HCT116 (cell line): ENCODE results near the gene KCNJ1.

Experiments
- EGR1 ChIP-seq: IDR thresholded peaks from 2 replicates; pipeline ENCODE4 v1.6.1; 2012; ENCODE audit warnings: low read depth
- EZH2 ChIP-seq: fragments of 200-600 bp; sonication (generic); IDR thresholded peaks from 2 replicates; pipeline ENCODE4 v1.6.1; 2017; ENCODE audit warnings: antibody characterized with exemption, mixed run types
- JUND ChIP-seq: IDR thresholded peaks from 2 replicates; pipeline ENCODE4 v1.6.1; 2012
- POLR2A ChIP-seq: IDR thresholded peaks from 2 replicates; pipeline ENCODE4 v1.7.0; 2011; ENCODE audit warnings: borderline replicate concordance; ENCODE audit not compliant: insufficient read depth, insufficient read length; ENCODE audit errors: extremely low read depth
- RAD21 ChIP-seq: IDR thresholded peaks from 2 replicates; pipeline ENCODE4 v1.6.1; 2012; ENCODE audit warnings: low read depth, mild to moderate bottlenecking
- SIN3A ChIP-seq: IDR thresholded peaks from 2 replicates; pipeline ENCODE4 v1.6.1; 2012; ENCODE audit warnings: low read depth
- ZFX ChIP-seq: fragments of 450-650 bp; IDR thresholded peaks from 2 replicates; pipeline ENCODE4 v1.6.1; 2017
- TF ChIP-seq, protein P1 (sequence below): IDR thresholded peaks from 2 replicates; pipeline ENCODE4 v1.6.1; 2012; ENCODE audit warnings: low read depth
- TF ChIP-seq, protein P2 (sequence below), 3 experiments: fragments of 200-600 bp in 1 of 3; sonication (generic) in 1 of 3; IDR thresholded peaks in 2 of 3; conservative IDR thresholded peaks in 1 of 3; 2 replicates each; pipeline ENCODE4 v1.5.1; 2012 to 2017; ENCODE audit warnings: low read depth in 2 of 3, low read length in 2 of 3, antibody characterized with exemption in 1 of 3, borderline replicate concordance in 1 of 3, control low read depth in 1 of 3, mild to moderate bottlenecking in 1 of 3, mixed read lengths in 1 of 3, mixed run types in 1 of 3, moderate library complexity in 1 of 3; ENCODE audit not compliant: insufficient read depth in 1 of 3
- TF ChIP-seq, protein P3 (sequence below): IDR thresholded peaks from 2 replicates; pipeline ENCODE4 v1.6.1; 2012

DNA sequence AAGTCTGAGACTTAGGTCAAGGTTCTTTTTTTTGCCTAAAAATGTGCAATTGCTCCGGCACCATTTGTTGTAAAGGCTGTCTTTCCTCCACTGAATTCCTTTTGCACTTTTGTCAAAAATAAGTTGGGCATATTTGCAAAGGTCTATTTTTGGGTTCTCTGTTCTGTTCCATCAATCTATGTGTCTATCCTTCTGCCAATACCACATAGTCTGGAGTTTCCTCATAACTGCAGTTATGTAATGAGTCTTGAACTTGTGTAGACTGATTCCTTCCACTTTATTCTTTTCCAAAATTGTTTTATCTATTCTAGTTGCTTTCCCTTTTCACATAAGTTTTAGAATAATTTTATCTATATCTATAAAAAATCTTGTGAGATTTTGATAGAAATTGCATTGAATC lies 30.7 kb upstream of the KCNJ1 start:
- no peak for TF ChIP-seq EZH2
- TF ChIP-seq, protein P1, sequence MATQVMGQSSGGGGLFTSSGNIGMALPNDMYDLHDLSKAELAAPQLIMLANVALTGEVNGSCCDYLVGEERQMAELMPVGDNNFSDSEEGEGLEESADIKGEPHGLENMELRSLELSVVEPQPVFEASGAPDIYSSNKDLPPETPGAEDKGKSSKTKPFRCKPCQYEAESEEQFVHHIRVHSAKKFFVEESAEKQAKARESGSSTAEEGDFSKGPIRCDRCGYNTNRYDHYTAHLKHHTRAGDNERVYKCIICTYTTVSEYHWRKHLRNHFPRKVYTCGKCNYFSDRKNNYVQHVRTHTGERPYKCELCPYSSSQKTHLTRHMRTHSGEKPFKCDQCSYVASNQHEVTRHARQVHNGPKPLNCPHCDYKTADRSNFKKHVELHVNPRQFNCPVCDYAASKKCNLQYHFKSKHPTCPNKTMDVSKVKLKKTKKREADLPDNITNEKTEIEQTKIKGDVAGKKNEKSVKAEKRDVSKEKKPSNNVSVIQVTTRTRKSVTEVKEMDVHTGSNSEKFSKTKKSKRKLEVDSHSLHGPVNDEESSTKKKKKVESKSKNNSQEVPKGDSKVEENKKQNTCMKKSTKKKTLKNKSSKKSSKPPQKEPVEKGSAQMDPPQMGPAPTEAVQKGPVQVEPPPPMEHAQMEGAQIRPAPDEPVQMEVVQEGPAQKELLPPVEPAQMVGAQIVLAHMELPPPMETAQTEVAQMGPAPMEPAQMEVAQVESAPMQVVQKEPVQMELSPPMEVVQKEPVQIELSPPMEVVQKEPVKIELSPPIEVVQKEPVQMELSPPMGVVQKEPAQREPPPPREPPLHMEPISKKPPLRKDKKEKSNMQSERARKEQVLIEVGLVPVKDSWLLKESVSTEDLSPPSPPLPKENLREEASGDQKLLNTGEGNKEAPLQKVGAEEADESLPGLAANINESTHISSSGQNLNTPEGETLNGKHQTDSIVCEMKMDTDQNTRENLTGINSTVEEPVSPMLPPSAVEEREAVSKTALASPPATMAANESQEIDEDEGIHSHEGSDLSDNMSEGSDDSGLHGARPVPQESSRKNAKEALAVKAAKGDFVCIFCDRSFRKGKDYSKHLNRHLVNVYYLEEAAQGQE: no peak
- TF ChIP-seq, protein P2, sequence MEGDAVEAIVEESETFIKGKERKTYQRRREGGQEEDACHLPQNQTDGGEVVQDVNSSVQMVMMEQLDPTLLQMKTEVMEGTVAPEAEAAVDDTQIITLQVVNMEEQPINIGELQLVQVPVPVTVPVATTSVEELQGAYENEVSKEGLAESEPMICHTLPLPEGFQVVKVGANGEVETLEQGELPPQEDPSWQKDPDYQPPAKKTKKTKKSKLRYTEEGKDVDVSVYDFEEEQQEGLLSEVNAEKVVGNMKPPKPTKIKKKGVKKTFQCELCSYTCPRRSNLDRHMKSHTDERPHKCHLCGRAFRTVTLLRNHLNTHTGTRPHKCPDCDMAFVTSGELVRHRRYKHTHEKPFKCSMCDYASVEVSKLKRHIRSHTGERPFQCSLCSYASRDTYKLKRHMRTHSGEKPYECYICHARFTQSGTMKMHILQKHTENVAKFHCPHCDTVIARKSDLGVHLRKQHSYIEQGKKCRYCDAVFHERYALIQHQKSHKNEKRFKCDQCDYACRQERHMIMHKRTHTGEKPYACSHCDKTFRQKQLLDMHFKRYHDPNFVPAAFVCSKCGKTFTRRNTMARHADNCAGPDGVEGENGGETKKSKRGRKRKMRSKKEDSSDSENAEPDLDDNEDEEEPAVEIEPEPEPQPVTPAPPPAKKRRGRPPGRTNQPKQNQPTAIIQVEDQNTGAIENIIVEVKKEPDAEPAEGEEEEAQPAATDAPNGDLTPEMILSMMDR (IDR thresholded peaks at IDR 0.05 in 2 of 3, conservative IDR thresholded peaks at IDR 0.05 in 1 of 3; ENCODE audit: borderline replicate concordance in 1 of 3, insufficient read depth in 1 of 3, low read depth in 2 of 3, low read length in 2 of 3): no peak
- no peak for TF ChIP-seq RAD21
- no peak for TF ChIP-seq SIN3A
- TF ChIP-seq JUND: no peak
- TF ChIP-seq POLR2A: no peak
- TF ChIP-seq, protein P3, sequence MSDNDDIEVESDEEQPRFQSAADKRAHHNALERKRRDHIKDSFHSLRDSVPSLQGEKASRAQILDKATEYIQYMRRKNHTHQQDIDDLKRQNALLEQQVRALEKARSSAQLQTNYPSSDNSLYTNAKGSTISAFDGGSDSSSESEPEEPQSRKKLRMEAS: no peak
- no peak for TF ChIP-seq ZFX
- no peak for TF ChIP-seq EGR1
